ENCODE data around the gene RBKS. TPM values are rescaled to one million over a fixed set of nuclear protein-coding genes. Genes with fewer than 3 reads are reported as not detected.

Gene RBKS
- total RNA-seq, 1 donor from 2014 or later: 1.8 TPM

DNA sequence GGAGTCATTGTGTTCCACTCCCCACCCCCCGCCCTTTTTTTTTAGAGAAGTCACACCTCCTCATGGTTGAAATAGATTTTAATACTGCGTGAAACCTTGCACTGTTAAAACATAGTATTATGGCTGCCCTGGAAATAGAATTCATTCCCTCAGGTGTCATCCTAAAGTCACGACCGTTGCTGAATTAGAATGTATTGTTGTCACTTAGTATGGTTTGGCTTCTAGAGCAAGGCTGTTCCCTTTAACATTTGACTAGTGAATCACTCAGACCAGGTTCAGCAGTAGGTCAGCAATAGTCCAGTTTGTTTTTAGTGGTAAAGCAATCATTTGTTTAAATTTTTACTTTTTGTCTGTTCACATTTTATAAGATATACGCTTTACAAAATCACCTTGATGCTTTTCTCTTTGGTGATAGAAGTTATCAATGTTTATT, 1.5 kb upstream of the RBKS start:
- H3K4me3 ChIP-seq (ENCODE audit: low read depth, low read length): peak overlapping the region; percentile 85

DNA sequence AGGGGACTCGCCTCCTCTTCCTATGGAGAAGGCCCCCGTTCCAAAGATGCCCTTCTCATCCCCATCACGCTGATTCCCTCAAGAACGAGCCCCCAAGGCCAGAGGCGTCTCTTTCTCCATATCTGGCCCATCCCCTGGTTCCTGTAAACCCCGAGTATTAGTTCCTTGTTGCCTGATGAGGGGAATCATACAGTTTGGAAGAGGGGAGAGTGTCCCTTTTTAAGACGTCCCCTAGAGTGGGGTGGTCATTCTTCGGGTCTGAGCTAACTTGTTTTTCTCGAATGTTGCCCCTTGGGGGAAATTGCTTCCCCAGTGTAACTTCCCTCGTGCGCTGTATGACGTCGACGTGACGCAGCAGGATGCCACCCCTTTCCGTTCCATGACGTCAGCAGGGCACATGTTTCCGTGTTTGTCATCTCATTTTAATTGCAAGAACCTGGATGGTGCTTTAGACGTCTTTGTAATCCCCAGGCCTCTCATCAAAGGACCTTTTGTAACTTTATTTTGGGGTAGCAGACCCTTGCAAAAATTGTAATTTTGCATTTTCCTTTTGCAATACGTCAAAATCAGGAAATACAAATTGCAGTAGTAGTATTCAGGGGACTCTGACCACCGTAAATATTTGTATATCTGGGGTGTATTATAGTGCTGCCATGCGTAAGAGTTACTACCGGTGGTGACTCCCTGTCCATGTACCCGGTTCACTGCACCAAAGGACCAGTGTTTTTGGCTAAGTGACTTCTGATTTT, 911 bp upstream of the RBKS start:
- H3K4me3 ChIP-seq (ENCODE audit: low read depth, low read length): peak overlapping the region; percentile 85
- no peaks in the 10 kb centered on the region for H3K27me3 ChIP-seq (ENCODE audit: control insufficient read depth, insufficient read depth, low read length)
- DNase-seq (ENCODE audit: low read depth): no peak
- H3K36me3 ChIP-seq (ENCODE audit: control insufficient read depth, insufficient read depth, low read length): no peaks in the 10 kb centered on the region
- TF ChIP-seq, protein P1, sequence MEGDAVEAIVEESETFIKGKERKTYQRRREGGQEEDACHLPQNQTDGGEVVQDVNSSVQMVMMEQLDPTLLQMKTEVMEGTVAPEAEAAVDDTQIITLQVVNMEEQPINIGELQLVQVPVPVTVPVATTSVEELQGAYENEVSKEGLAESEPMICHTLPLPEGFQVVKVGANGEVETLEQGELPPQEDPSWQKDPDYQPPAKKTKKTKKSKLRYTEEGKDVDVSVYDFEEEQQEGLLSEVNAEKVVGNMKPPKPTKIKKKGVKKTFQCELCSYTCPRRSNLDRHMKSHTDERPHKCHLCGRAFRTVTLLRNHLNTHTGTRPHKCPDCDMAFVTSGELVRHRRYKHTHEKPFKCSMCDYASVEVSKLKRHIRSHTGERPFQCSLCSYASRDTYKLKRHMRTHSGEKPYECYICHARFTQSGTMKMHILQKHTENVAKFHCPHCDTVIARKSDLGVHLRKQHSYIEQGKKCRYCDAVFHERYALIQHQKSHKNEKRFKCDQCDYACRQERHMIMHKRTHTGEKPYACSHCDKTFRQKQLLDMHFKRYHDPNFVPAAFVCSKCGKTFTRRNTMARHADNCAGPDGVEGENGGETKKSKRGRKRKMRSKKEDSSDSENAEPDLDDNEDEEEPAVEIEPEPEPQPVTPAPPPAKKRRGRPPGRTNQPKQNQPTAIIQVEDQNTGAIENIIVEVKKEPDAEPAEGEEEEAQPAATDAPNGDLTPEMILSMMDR (IDR thresholded peaks at IDR 0.05; ENCODE audit: insufficient read depth, low read length, poor library complexity, severe bottlenecking): no peak

More for the DNA sequence above, 1.5 kb upstream of the RBKS start:
- H3K27me3 ChIP-seq (ENCODE audit: control insufficient read depth, insufficient read depth, low read length): no peaks in the 10 kb centered on the region
- TF ChIP-seq, protein P1 (IDR thresholded peaks at IDR 0.05; ENCODE audit: insufficient read depth, low read length, poor library complexity, severe bottlenecking): no peak
- no peaks in the 10 kb centered on the region for H3K36me3 ChIP-seq (ENCODE audit: control insufficient read depth, insufficient read depth, low read length)
- DNase-seq (ENCODE audit: low read depth): no peak

DNA sequence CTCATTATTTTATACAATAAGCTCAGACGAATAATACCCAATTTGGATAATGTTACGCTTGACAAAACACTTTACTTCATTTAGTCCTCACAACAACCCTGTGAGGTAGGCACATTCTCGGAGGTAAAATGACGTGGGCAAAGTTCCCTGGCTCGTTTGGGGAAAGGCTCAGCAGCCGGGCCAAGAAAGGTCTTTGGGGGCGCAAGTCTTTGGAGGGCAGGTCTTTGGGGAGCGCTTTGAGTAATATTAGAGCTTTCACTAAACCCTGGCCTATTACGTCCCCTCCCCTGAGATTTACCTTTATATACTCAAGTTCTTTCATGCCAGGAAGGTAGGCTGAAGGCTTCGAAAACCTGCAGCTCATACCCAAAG, 427 bp downstream of the RBKS start:
- Histone ChIP-seq H3K27me3 (ENCODE audit: control insufficient read depth, insufficient read depth, low read length) (no peaks in the 10 kb centered on the region), H3K4me3 (ENCODE audit: low read depth, low read length) (peak overlapping the region; percentile 85), H3K36me3 (ENCODE audit: control insufficient read depth, insufficient read depth, low read length) (no peaks in the 10 kb centered on the region)
- TF ChIP-seq, protein P1 (IDR thresholded peaks at IDR 0.05; ENCODE audit: insufficient read depth, low read length, poor library complexity, severe bottlenecking): no peak
- DNase-seq (ENCODE audit: low read depth): no peak

DNA sequence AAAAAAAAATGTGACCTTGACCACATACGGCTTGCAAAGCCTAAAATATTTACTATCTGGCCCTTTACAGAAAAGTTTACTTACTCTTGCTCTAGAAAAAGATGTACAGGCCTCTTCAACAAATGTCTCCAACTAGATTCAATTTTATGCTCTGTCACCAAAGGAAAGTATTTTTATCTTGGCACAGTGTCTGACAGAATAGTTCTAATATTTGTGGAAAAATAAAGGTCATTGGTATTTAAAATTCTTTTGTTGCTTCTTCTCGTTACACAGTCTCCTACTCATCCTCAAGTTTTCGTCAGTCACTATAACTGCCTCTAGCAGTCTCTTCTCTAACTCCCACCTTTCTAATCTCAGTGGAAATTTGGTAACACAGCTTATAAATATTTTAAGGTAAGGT, 1.4 kb downstream of the RBKS start:
- DNase-seq (ENCODE audit: low read depth): no peak
- no peaks in the 10 kb centered on the region for H3K27me3 ChIP-seq (ENCODE audit: control insufficient read depth, insufficient read depth, low read length)
- no peaks in the 10 kb centered on the region for H3K36me3 ChIP-seq (ENCODE audit: control insufficient read depth, insufficient read depth, low read length)
- TF ChIP-seq, protein P1 (IDR thresholded peaks at IDR 0.05; ENCODE audit: insufficient read depth, low read length, poor library complexity, severe bottlenecking): no peak
- H3K4me3 ChIP-seq (ENCODE audit: low read depth, low read length): peak overlapping the region; percentile 85

DNA sequence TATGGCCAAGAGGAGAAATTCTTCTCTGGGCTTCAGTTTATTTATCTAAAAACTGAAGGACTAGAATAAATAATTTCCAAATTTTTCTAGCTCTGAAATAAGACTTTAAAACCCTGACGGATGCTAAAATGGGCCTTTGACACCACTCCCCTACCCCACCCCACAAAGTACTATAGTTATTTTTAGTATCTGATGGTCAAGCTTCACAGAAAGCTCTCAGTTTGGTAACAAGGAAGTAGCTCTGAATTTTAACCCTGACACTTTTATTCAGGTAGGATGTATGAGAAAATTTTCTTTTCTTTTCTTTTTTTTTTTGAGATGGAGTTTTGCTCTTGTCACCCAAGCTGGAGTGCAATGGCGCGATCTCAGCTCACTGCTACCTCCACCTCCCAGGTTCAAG, 2.4 kb downstream of the RBKS start:
- Histone ChIP-seq H3K36me3 (ENCODE audit: control insufficient read depth, insufficient read depth, low read length) (no peaks in the 10 kb centered on the region), H3K4me3 (ENCODE audit: low read depth, low read length) (no peak overlapping the region), H3K27me3 (ENCODE audit: control insufficient read depth, insufficient read depth, low read length) (no peaks in the 10 kb centered on the region)
- TF ChIP-seq, protein P1 (IDR thresholded peaks at IDR 0.05; ENCODE audit: insufficient read depth, low read length, poor library complexity, severe bottlenecking): no peak
- no peak for DNase-seq (ENCODE audit: low read depth)

DNA sequence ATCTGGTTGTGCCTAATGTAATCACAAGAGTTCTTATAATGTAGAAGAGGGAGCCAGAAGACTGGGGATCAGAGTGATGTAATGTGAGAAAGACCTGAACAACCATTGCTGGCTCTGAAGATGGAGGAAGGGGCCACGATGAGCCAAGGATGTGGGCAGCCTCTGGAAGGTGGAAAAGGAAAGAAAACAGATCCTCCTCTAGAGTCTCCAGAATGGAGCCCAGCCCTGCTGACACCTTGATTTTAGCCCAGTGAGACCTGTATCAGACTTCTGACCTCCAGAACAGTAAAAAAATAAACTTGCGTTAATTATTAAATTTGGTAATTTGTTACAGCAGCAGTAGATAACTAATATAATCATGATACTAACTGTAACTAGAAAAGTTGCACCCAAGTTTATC, 3.1 kb downstream of the RBKS start:
- Histone ChIP-seq H3K36me3 (ENCODE audit: control insufficient read depth, insufficient read depth, low read length) (no peaks in the 10 kb centered on the region), H3K4me3 (ENCODE audit: low read depth, low read length) (no peak overlapping the region), H3K27me3 (ENCODE audit: control insufficient read depth, insufficient read depth, low read length) (no peaks in the 10 kb centered on the region)
- no peak for DNase-seq (ENCODE audit: low read depth)
- TF ChIP-seq, protein P1 (IDR thresholded peaks at IDR 0.05; ENCODE audit: insufficient read depth, low read length, poor library complexity, severe bottlenecking): no peak
